Measurements from ENCODE around the gene EI24.
"Not testable (repeated sequence)": the region's sequence is repeated elsewhere in the genome, so short reads cannot be mapped to it uniquely, and the experiment has no call there.

The EI24 gene

DNA sequence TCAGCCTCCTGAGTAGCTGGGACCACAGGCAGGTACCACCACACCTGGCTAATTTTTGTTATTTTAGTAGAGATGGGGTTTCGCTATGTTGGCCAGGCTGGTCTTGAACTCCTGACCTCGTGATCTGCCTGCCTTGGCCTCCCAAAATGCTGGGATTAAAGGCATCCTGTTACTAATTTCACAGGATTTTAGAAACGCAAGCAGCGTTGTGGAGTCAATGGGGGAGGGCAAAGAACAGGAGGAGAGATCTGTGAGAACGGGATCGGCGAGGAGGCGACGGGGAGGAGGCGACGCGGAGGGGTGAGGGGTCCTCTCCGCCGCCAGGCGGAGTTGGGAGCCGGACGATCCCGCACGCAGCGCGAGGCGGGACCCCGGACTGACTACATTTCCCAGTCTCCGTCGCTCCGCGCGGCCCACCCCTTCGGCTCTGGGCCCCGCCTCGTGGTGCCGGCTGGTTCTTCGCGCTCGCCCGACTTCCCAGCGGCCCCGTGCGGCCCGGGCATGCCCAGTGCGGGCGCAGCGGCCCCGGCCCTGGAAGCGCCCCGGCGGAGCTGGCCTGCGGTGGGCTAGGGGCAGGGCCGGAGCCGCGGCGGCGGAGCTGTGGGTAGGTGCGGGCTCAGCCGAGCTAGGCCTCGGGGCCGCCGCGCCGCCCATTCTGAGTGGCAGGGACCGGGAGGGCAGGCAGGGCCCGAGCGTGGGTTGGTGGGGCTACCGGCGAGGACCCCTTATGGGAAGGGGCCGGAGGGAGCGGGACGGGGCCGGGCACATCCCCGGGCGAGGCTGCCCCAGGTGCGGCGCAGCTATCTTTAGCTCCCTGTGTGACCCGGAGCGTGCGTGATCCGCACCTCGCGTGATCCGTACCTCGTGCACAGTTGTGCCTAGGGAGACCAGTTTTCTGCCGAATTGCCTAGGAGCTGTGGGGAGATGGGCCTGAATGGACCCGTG is at the start of gene EI24:
Gene EI24 (plus strand): TSS at position 508 of the 945 bp plus-strand sequence. CDS start 3,051 bp downstream, outside the sequence.
- DNase-seq: peak; percentile 10 to 94 (median 83)

DNA sequence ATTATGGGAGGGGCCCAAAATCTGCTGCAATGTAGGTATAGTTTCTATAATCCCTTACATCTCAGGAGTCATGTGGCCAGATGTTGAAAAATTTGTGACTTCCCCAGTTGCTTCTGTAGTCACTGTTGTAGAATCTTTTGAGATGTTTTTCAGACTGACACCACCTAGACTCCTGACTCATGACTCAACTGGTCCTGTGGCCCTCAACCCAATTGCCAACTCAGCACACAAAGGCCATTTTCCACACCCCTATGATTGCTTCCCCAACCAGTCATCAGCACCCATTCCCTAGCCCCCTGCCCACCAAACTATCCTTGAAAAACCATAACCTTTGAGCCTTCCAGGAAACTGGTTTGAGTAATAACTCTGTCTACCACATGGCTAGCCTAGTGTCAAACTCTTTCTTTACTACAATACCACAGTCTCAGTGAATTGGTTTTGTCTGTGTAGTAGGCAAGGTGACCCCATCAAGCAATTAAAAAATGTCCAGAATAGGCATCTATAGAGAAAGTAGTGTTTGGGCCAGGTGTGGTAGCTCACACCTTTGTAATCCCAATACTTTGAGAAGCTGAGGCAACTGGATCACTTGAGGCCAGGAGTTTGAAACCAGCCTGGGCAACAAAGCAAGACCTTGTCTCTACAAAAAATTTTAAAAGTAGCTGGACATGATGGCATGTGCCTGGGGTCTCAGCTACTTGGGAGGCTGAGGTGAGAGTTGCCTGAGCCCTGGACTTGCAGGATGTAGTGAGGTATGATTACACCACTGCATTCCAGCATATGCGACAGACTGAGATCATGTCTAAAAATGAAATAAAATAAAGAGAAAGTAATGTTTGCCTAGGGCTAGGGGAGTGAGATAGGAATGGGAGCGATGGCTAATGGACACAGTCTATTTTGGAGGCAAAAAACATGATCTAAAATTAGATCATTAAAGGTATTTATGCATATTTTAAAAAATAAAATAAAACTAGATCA is 49.1 kb upstream of the EI24 start:
- DNase-seq: no peak

DNA sequence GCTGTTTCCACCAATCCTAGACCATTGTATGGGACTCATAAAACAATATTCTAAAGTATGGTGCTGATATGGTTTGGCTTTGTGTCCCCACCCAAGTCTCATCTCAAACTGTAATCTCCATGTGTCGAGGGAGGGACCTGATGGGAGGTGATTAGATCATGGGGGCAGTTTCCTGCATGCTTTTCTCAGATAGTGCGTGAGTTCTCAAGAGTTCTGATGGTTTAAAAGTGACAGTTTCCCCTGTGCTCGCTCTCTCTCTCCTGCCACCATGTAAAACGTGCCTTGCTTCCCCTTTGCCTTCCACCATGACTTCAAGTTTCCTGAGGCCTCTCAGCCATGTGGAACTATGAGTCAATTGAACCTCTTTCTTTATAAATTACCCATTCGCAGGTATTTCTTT is 44.0 kb upstream of the EI24 start:
- DNase-seq: no peak

DNA sequence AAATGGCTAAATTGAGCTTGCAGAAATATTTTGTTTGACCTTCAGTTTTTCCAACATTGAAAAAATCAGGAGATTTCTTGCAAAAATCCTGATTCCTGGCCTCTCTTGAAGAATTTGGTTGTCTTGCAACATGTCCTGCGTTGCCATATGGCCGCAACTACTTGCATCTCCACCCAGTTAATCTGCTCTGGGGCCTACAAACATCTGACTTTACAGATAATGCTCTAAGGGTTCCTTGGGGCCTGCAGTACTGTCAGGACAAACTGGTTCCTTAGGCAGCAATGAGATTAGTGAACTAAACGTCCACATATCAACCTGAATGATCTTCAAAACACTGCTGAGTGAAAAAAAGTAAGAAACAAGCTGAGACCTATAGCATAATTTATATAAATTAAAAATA is 36.6 kb upstream of the EI24 start:
- DNase-seq: no peak

DNA sequence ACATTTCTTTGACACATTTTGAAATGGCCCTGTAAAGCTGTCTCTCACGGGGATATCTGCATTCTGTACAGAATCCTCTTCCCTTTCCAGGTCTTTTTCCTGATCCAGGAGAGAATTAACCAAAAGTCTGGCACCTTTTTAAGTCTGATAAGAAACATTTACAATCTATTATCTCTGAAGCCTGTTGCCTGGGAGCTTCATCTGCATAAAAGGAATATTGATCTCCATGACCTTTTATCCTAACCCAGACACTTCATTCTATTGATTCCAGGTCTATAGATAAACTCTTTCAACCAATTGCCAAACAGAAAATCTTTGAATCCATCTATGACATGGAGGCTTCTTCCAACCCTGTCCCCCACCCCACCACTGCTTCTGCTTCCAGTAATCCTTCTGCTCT is 33.7 kb upstream of the EI24 start:
- DNase-seq: no peak

DNA sequence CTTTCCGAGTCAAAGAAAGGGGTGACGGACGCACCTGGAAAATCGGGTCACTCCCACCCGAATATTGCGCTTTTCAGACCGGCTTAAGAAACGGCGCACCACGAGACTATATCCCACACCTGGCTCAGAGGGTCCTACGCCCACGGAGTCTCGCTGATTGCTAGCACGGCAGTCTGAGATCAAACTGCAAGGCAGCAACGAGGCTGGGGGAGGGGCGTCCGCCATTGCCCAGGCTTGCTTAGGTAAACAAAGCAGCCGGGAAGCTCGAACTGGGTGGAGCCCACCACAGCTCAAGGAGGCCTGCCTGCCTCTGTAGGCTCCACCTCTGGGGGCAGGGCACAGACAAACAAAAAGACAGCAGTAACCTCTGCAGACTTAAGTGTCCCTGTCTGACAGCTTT is 32.4 kb upstream of the EI24 start:
- DNase-seq: not testable (repeated sequence)

DNA sequence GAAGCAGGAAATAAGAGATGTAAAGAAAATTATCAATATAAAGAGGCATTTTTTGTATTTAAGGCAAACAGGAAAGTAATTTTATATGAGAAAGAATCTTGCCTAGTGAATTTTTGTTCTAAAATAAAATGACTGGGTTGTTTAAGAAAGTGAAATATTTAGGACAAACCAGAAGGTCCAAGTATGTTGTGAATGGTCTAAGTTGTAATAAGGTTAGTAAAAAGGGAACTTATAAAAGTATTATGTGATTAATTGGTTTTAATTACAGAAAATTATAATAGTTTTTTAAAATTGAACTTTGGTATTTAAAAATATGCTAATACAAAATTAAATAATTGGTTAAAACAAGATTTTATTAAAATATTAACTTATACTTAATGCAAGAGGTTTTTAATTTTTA is 26.6 kb upstream of the EI24 start:
- DNase-seq: no peak

DNA sequence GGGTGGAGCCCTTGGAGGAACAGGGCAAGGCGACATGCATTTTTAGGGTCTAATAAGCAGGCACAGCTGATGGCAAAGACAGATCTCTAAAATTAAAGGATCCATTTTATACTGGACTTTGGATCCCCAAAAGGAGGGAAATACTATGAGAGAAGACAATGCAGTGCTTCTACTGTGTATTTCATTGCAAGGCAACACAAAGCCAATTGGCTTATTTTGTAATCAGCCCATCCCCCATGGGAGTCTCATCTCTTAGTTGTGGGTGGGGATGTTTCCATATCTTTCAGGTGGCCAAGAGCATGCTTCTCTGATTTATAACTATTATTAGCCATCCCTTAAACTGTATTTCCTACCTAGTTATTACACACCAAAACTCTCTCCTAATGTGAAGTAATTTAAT is 18.5 kb upstream of the EI24 start:
- no peak for DNase-seq

DNA sequence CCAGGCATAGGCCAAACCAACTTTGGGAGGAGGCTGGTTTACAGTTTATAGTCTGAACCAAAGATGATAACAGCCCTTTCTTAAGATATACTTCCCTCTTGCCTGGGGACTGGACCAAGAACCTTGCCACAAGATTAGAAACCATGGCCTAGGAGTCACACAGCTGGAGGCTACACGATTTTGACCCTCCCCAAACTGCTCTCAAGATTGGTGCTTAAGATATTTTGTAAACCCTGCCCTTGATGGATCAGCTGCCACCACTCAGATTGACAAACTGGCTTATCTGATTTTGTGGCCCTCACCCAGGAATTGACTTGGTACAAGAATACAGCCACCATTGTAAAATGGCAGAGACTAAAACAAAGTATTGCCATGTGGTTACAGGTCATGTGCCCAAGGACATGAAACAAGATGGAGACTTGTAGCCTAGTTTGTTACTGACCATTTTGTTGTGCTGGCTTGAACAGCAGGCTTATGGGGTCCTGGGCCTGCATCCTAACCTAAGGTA is 17.4 kb upstream of the EI24 start:
- no peak for DNase-seq

DNA sequence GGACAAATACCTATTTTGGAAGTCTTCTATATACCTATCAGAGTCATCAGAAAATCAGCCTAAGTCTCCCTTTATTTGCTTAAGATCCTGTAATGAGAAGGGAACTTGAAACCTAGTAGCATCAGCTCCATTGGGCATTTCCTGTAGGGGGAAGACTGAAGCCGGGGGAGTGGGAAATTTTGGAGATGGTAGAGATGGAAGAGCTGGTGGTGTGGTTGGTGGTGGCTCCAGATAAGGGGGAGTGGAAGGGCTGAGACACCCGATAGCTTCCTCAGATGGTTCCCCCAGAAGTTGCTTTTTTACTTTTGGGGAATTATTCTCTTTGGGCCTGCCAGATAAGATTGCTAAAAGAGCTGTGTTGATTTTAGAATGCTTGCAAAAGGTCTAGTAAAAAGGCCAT is 16.4 kb upstream of the EI24 start:
- DNase-seq: no peak

DNA sequence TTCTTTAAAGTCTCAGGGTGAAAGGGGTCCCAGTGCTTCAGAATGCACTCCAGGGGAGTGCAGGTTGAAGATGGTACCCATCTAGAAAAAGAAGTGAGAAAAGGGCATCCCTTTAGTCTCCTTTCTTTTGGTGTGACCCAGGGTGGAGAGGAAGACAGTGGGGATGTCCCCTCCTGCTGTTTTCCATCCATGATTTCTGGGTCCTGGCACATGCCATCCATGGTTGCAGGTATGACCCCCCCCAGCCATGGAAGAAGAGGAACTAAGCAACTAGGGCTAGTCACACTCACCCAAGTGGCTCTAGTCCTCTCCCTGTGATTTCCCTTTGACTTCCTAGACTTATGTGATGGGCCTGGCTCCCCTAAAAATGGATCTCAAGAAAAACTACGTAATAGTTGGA is 15.9 kb upstream of the EI24 start:
- DNase-seq: no peak

DNA sequence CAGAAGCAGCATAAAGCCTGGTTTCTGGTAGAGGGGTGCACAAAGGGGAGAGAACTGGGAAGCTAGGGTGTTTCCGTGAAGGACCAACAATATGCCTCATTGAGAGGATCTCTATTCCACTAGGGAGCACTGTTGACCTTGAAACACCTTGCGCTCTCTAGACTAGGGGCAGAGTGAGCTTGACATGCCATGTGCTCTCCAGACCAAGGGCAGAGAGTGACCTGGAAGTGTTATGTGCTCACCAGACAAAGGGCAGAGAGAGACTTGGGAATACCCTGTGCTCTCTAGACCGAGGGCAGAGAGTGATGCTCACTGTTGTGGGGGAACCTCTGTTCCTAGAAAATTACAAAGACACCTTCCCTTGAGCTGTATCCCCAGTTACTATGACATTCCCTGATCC is 15.2 kb upstream of the EI24 start:
- DNase-seq: no peak

DNA sequence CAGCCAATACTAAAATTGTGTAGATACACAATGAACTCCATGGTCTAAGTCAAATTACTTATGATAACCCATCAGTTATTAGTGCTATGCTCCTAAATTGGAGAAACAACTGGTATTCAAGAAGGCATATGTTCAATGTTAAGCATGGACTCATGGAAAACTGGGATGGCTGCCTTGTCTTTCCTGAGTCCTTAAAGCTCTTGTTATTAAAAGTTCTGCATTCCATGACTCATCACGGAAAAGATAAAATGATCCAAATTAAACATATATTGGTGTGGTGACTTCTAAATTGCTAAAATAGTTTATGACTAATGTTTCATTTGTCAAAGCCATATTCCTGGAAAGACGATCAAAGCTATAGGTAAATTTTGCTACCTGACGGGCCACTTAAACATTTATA is 9.4 kb upstream of the EI24 start:
- DNase-seq: no peak

DNA sequence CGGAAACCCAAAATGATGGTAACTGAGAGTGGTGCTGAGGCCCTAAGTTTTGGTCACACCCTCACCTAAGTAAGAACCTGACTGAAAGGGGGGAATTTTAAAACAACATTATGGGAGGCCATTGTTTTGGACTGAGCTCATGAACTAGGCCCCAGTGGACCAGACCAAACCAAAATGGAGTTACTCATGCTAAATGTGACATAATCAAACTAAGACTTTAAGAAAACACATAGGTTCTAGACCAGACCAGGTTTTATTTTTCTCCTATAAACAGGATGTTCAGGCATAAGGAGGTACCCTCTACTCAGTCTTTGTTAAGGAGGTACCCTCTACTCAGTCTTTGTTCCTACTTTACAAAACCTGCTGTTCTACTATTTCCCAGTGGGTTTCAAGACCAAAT is 7.4 kb upstream of the EI24 start:
- no peak for DNase-seq

DNA sequence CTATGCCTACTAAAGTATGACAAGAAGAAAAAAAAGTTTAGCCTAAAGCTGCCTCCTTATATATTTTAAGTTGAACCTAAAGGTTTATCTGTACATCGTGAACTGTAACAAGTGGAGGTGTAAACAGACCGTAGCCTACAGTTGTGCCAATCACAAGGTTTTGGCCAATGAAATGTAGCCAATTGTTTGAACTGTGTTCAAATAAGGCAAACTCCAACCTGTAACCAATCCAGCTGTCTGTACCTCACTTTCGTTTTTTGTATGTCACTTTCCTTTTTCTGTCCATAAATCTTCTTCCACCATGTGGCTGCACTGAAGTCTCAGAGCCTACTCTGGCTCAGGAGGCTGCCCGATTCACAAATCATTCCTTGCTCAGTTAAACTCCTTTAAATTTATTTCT is 6.8 kb upstream of the EI24 start:
- DNase-seq: no peak

DNA sequence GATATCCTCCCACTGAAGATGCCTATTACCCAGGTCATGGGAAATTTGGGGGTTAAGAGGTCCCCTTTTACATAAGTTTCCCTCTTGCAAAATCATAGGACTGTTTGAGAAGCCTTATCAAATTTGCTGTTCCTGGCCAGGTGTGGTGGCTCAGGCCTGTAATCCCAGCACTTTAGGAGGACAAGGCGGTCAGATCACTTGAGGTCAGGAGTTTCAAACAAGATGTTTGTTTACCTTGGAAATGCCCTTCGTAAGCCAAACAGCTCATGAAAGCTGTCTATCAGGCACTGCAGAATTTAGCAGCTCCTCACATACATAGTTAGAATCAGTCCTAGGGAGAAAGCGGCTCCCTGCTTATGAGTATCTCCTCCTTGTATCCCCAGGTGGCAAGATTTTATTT is 4.9 kb upstream of the EI24 start:
- DNase-seq: no peak

DNA sequence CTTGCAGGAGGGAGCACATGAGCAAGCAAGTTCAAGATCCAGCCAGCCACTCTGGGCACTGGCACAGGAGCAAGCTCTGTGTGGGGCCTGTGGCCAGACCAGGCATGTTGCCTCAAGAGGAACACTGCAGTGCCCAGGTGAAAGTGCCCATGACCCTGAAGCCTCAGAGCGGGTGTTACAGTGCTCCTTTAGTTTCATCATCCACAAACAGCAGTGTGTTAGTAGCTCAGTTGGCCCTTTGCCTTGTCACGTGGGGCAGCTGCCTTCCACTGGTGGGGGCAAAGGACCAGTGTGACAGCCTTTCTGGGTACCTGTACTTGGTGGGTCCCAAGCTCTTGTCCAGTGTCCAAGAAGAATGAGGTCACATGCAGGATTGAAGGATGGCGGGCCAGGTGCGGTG is 3.0 kb upstream of the EI24 start:
- no peak for DNase-seq

DNA sequence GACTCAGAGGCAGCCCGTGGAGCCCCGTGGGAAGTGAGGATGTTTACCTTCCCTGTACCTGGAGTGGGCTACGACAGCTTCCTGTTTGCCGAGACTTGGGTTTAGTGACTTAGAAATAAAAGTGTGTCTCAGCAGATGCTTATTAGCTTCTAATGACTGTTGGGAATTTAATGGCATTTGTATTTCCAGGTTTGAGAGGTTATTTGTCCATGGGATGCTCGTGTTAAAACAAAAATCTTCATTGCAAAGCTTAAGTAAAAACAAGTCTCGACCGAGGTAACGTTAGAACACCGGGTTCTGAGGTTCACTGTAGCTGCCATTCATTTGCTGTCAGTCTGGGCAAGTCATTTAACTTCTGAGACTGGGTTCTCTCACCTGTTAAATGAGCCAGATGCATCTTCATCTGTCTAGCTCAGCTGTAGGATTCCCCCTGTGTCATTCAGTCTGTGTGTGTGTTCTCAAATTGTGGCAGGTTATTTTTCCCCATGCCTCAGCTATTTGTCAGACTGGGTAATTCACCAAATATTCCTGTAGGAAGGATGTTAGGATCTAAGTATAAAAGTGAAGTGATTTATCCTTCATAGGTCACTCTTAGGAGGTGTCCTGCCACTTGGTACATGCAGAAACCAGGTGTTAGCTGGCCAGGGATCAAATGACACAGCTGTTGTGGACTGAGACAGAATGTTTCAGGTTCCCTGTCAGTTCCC is 791 bp downstream of the EI24 start:
- DNase-seq: no peak

DNA sequence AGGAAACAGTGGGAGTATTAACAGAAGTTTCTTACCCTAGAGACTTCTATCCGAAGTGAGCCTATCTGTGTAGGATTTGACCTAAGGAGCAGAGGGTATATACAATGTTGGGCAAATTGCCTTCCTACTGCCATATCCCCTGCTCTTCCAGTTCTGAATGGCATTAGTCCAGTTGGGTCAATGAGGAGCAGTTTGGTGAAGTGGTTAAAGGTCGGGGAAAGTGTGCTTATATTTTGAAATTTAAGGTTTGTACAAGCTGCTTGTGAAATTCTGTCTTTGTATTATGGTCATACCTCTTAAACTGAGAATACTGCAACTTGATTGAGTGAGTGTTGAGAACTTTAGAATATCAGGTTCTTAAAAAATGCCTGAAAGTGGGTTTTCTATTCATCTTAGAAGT is 1.7 kb downstream of the EI24 start:
- no peak for DNase-seq

DNA sequence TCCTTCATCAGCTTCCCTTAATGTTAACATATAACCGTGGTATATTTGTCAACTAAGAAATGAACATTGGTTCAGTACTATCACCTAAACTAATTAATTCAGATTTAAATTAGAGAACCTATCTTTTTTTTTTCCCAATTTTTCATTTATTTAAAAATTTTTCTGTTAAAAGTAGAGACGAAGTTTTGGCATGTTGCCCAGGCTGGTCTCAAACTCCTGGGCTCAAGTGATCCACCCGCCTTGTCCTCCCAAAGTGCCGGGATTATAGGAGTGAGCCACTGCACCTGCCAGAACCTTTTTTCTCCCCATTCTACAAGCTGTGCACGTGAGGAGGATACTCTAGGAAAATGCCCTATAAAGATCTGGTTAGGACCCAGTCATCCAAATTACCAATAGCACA is 3.6 kb downstream of the EI24 start:
- no peak for DNase-seq

DNA sequence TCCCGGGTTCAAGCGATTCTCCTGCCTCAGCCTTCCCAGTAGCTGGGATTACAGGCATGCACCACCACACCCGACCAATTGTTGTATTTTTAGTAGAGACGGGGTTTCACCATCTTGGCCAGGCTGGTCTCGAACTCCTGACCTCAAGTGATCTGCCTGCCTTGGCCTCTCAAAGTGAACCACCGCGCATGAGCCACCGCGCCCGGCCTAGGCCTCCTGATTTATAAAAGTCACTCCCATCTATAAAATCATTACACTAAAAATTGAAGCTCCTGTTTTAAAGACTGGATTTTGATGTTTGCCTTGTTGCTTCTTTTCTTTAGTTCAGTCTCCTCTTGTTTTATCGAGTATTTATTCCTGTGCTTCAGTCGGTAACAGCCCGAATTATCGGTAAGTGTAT is 7.9 kb downstream of the EI24 start:
- DNase-seq: not testable (repeated sequence)
